GM18498 (cell line): ENCODE measurements around the gene DEPP1.
A peak's percentile ranks its signal among the peaks of the same experiment; 100 is the strongest.

ENCODE experiments used
- ATAC-seq: cut with Tn5 transposase; IDR thresholded peaks from one replicate; pipeline ENCODE4 v1.9.1; 2021; ENCODE audit warnings: mild to moderate bottlenecking, moderate library complexity; ENCODE audit not compliant: unreplicated experiment

The DEPP1 gene

GRCh38 chr10:44980309-44981171 is 1.9 kb upstream of the DEPP1 start:
- ATAC-seq = no peak

GRCh38 chr10:44979281-44980191 is 927 bp upstream of the DEPP1 start:
- ATAC-seq = no peak

- no peak for ATAC-seq
Measured at GRCh38 chr10:44978213-44978569, 418 bp downstream of the DEPP1 start.

- no peak for ATAC-seq
Measured at GRCh38 chr10:44977287-44978212, 1.1 kb downstream of the DEPP1 start.

- no peak for ATAC-seq
Measured at GRCh38 chr10:44976352-44977198, 2.0 kb downstream of the DEPP1 start.

GRCh38 chr10:44975431-44976331 is 2.9 kb downstream of the DEPP1 start:
- no peak for ATAC-seq

GRCh38 chr10:44974628-44975430 is 3.8 kb downstream of the DEPP1 start:
- ATAC-seq = peak; percentile 85

GRCh38 chr10:44974082-44974627 is 4.5 kb downstream of the DEPP1 start:
- ATAC-seq = no peak

GRCh38 chr10:44973323-44974081 is 5.1 kb downstream of the DEPP1 start:
- no peak for ATAC-seq

GRCh38 chr10:44972874-44973306 is 5.7 kb downstream of the DEPP1 start:
- ATAC-seq = no peak

- no peak for ATAC-seq
Measured at GRCh38 chr10:44971935-44972757, 6.5 kb downstream of the DEPP1 start.

- ATAC-seq = no peak
Measured at GRCh38 chr10:44971434-44971833, 7.2 kb downstream of the DEPP1 start.

GRCh38 chr10:44970812-44971395 is 7.7 kb downstream of the DEPP1 start:
- no peak for ATAC-seq

GRCh38 chr10:44969854-44970253 is 8.8 kb downstream of the DEPP1 start:
- ATAC-seq = no peak

- ATAC-seq = no peak
Measured at GRCh38 chr10:44968500-44969400, 9.9 kb downstream of the DEPP1 start.
